Suprapubic skin (tissue), 4 donors: ENCODE results near the gene RFX3.

Experiments
- EP300 ChIP-seq: sonication (generic); formaldehyde crosslinking; IDR thresholded peaks from one replicate; pipeline ENCODE4 v1.6.1; 2017; ENCODE audit warnings: antibody characterized with exemption
- POLR2A ChIP-seq, 2 donors: fragments of 450-650 bp; IDR thresholded peaks; one replicate each; pipeline ENCODE4 v1.6.1; 2017; ENCODE audit warnings: antibody characterized with exemption in 2 of 2, mild to moderate bottlenecking in 2 of 2, moderate library complexity in 2 of 2
- POLR2AphosphoS5 ChIP-seq, 3 donors: sonication (generic); formaldehyde crosslinking; IDR thresholded peaks; one replicate each; pipeline ENCODE4 v1.6.1; 2017; ENCODE audit warnings: antibody characterized with exemption in 3 of 3
- TF ChIP-seq, protein P1 (sequence below), 2 donors: fragments of 200-600 bp in 1 of 2; fragments of 450-650 bp in 1 of 2; sonication (generic) in 1 of 2; IDR thresholded peaks; one replicate each; pipeline ENCODE4 v1.5.1; 2016 to 2019; ENCODE audit warnings: antibody characterized with exemption in 2 of 2, mild to moderate bottlenecking in 1 of 2, moderate library complexity in 1 of 2

DNA sequence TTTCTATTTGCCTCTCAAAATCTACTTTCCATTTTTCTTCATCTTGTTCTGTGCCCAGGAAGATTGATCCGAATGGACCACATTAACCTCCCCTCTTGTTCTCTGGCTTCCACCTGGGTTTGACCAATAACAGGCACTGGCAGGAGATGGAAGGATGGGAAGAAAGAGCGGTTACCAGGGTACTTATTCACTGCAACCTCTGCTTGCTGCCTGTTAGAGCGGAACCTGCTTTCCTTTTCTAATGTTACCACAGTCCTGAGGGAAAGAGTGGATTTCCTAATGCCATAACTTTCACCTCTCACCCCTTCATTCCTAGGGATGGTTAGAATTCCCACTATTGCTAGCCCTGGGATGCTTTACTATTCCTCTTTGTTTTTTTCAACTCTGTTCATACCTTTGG is 262.1 kb downstream of the RFX3 start:
- no peak for TF ChIP-seq POLR2A (IDR thresholded peaks at IDR 0.05)
- TF ChIP-seq, protein P1, sequence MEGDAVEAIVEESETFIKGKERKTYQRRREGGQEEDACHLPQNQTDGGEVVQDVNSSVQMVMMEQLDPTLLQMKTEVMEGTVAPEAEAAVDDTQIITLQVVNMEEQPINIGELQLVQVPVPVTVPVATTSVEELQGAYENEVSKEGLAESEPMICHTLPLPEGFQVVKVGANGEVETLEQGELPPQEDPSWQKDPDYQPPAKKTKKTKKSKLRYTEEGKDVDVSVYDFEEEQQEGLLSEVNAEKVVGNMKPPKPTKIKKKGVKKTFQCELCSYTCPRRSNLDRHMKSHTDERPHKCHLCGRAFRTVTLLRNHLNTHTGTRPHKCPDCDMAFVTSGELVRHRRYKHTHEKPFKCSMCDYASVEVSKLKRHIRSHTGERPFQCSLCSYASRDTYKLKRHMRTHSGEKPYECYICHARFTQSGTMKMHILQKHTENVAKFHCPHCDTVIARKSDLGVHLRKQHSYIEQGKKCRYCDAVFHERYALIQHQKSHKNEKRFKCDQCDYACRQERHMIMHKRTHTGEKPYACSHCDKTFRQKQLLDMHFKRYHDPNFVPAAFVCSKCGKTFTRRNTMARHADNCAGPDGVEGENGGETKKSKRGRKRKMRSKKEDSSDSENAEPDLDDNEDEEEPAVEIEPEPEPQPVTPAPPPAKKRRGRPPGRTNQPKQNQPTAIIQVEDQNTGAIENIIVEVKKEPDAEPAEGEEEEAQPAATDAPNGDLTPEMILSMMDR (IDR thresholded peaks at IDR 0.05): no peak
- TF ChIP-seq POLR2AphosphoS5 (IDR thresholded peaks at IDR 0.05): no peak
- no peak for TF ChIP-seq EP300
